GM12801 (cell line): ENCODE data around the gene CAPN12.

Experiments used
- TF ChIP-seq, protein P1 (sequence below): IDR thresholded peaks from one replicate; pipeline ENCODE4 v1.5.1; 2011; ENCODE audit warnings: control low read depth; ENCODE audit not compliant: insufficient read length; ENCODE audit errors: extremely low read depth

Gene CAPN12

DNA sequence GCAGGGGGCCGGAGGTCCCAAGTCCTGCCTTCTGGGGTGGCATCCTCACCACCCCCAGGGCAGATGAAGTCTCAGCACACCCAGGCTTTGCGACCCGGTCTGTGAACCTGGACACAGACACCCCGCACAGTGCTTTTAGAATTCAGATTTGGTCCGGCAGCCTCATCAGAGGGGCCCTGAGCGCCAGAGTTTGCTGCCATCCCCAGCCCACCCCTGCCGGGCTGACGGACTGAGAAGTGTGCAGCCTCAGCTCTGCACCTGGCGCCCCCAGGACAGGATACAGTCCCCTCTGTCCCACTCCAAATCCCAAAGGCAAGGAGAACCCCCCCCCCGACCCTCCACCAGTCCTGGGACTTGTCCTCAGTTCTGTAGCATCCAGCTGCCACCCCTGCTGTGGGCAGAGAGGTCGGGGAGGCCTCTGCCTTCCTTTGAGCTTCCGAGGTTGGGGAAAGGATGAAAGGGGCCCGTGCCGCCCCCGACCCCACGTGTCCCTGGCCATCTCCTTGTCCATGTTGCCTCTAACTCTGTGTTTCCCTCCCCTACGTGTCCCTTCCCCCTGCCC lies 16.9 kb downstream of the CAPN12 start:
- TF ChIP-seq, protein P1, sequence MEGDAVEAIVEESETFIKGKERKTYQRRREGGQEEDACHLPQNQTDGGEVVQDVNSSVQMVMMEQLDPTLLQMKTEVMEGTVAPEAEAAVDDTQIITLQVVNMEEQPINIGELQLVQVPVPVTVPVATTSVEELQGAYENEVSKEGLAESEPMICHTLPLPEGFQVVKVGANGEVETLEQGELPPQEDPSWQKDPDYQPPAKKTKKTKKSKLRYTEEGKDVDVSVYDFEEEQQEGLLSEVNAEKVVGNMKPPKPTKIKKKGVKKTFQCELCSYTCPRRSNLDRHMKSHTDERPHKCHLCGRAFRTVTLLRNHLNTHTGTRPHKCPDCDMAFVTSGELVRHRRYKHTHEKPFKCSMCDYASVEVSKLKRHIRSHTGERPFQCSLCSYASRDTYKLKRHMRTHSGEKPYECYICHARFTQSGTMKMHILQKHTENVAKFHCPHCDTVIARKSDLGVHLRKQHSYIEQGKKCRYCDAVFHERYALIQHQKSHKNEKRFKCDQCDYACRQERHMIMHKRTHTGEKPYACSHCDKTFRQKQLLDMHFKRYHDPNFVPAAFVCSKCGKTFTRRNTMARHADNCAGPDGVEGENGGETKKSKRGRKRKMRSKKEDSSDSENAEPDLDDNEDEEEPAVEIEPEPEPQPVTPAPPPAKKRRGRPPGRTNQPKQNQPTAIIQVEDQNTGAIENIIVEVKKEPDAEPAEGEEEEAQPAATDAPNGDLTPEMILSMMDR = no peak

DNA sequence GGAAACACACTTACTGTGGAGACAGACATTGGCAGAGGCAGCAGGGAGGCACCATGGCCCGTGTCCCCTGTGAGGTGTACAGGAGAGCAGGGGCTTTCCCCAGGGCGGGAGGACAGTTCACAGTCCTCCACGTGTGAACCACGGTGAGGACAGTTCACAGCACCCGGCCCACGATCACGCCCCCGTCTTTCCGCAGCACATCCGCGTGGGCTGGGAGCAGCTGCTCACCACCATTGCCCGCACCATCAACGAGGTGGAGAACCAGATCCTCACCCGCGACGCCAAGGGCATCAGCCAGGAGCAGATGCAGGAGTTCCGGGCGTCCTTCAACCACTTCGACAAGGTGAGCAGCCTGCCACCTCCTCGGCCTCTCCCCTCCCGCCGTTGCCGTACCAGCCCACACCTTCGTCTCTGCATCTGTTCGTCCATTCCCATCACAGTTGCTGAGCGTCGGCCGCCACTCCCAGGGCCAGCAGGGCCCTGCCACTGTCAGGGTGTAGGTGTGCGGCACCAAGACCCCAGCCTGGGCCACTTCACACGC lies 17.4 kb downstream of the CAPN12 start:
- TF ChIP-seq, protein P1 = no peak

DNA sequence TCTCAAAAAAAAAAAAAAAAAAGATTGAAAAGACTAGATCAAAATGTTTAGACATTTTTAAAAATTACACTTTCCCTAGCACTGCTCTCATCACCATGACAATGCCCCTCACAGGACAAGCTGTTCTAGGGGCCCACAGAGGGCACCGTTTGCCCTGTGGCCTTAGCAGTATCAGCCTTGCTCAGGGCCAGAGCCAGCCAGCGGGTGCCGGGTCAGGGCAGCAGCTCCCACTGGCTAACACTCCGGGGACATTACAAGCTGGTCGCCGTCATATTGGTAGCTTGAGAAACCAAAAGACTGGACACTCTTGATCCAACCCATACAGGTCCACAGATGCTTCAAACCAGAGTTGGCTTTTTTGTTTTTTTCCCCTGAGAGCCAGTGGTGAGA lies 18.0 kb downstream of the CAPN12 start:
- TF ChIP-seq, protein P1 = no peak

DNA sequence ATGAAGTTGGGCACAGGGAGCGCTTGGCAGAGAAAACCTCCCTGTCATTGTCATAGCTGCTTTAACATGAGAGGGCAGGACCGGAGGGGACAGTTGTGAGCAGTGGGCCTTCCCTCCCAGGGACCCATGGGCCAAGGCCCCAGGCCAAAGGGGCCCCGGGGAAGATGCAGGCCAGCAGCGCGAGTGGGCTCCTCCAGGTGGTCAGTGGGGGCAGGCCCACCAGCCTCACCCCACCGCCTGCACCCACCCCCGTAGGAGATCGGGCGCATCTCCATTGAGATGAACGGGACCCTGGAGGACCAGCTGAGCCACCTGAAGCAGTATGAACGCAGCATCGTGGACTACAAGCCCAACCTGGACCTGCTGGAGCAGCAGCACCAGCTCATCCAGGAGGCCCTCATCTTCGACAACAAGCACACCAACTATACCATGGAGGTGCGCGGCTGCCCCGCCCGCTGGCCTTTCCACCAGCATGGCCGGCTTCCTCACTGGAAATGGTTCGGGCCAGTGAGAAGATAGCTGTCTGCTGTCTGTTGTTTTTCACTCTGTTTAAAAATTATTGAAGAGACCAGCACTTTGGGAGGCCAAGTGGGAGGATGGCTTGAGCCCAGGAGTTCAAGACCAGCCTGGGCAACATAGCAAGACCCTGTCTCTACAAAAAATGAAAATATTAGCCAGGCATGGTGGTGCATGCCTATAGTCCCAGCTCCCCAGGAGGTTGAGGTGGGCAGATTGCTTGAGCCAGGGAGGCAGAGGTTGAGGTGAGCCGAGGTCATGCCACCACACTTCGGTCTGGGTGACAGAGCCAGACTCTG lies 18.6 kb downstream of the CAPN12 start:
- TF ChIP-seq, protein P1 = no peak

DNA sequence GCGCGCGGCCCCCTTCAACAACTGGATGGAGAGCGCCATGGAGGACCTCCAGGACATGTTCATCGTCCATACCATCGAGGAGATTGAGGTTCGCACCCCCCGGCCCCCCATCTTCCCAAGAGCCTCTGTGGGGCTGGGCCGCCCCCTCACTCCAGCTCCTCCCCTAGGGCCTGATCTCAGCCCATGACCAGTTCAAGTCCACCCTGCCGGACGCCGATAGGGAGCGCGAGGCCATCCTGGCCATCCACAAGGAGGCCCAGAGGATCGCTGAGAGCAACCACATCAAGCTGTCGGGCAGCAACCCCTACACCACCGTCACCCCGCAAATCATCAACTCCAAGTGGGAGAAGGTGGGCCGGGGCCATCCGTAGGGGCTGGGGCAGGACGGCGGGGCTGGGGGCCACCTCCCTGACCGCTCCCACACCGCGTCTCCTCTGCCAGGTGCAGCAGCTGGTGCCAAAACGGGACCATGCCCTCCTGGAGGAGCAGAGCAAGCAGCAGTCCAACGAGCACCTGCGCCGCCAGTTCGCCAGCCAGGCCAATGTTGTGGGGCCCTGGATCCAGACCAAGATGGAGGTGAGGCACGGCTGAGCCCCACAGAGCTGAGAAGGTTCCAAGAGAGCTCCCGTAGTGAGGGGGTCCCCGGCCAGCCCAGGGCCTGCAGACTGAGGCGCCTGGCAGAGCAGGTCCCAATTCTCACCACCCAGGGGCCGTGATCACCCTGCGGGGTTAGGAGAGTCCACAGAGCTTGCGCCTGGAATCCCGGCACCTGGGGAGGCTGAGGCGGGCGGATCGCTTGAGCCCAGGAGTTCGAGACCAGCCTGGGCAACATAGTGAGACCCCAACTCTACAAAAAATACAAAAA lies 20.1 kb downstream of the CAPN12 start:
- TF ChIP-seq, protein P1 = no peak

DNA sequence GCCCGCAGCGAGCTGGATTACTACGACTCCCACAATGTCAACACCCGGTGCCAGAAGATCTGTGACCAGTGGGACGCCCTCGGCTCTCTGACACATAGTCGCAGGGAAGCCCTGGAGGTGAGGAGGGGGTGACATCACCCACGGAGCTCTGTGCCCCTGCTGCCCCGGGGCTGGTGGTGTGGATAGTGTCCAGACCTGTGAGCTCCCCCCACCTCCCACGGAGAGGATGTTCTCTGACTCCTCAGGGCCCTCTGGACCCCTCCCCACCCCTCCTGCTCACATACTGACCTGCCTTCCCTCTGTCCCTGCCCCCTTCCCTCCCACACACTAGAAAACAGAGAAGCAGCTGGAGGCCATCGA lies 20.7 kb downstream of the CAPN12 start:
- TF ChIP-seq, protein P1 = no peak
